GM12891 (cell line): ENCODE results near the gene HDAC11. TPM values are rescaled to one million over a fixed set of nuclear protein-coding genes. Genes with fewer than 3 reads are reported as not detected.
"Not testable (repeated sequence)": the region's sequence is repeated elsewhere in the genome, so short reads cannot be mapped to it uniquely, and the experiment has no call there.

Source experiments
- DNase-seq: peaks from one replicate; pipeline ENCODE4 v3.0.0; 2011; ENCODE audit warnings: low spot score; ENCODE audit not compliant: insufficient read length
- FAIRE-seq: peaks from 2 replicates; lab custom pipeline; 2011; peaks lifted over from hg19 to GRCh38; lab: Jason Lieb, UNC
- PAX5 ChIP-seq: IDR thresholded peaks from 2 replicates; pipeline ENCODE4 v1.6.1; 2011; ENCODE audit warnings: low read length, moderate library complexity, mild to moderate bottlenecking; ENCODE audit not compliant: insufficient read depth, severe bottlenecking
- POLR2A ChIP-seq: IDR thresholded peaks from 2 replicates; pipeline ENCODE4 v1.6.1; 2011; ENCODE audit warnings: low read depth, low read length, control low read depth
- POLR2AphosphoS5 ChIP-seq: IDR thresholded peaks from 2 replicates; pipeline ENCODE4 v1.6.1; 2011; ENCODE audit warnings: low read depth, low read length, control low read depth
- POU2F2 ChIP-seq: IDR thresholded peaks from 2 replicates; pipeline ENCODE4 v1.6.1; 2011; ENCODE audit warnings: low read depth, mild to moderate bottlenecking, control low read depth, low read length, moderate library complexity
- SPI1 ChIP-seq: IDR thresholded peaks from 2 replicates; pipeline ENCODE4 v1.6.1; 2011; ENCODE audit warnings: low read depth, low read length, control low read depth
- TAF1 ChIP-seq: IDR thresholded peaks from 2 replicates; pipeline ENCODE4 v1.6.1; 2011; ENCODE audit warnings: low read depth, low read length, control low read depth
- polyA plus RNA-seq: library from polyadenylated mRNA; unstranded; fragments of >200 nt; gene quantifications from one replicate; pipeline ENCODE4 v1.2.1, GENCODE V29; 2012; ENCODE audit warnings: low read depth, missing spikeins, inconsistent platforms; ENCODE audit not compliant: missing spikeins

The HDAC11 gene, protein sequence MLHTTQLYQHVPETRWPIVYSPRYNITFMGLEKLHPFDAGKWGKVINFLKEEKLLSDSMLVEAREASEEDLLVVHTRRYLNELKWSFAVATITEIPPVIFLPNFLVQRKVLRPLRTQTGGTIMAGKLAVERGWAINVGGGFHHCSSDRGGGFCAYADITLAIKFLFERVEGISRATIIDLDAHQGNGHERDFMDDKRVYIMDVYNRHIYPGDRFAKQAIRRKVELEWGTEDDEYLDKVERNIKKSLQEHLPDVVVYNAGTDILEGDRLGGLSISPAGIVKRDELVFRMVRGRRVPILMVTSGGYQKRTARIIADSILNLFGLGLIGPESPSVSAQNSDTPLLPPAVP
- 0.94 TPM for polyA plus RNA-seq

GRCh38 chr3:13479582-13480339 is at the start of gene HDAC11:
TSS of gene HDAC11 (plus strand) at chr3:13480306. CDS start at chr3:13480348, 42 bp downstream.
- DNase-seq (peak; percentile 100), FAIRE-seq (peak; percentile 97)
- TF ChIP-seq POU2F2: peak; percentile 69; the same call in 1 of the 2 replicates
- no peak for TF ChIP-seq PAX5

- not testable (repeated sequence) for DNase-seq, FAIRE-seq
Observed at GRCh38 chr3:13430411-13430875, 49.7 kb upstream of the HDAC11 start.

GRCh38 chr3:13432093-13432492 is 48.0 kb upstream of the HDAC11 start:
- no peak for TF ChIP-seq PAX5
- TF ChIP-seq POLR2AphosphoS5: no peak
- DNase-seq (no peak), FAIRE-seq (no peak)

GRCh38 chr3:13433912-13434311 is 46.2 kb upstream of the HDAC11 start:
- no peak for DNase-seq
- FAIRE-seq: no peak
- no peak for TF ChIP-seq SPI1
- no peak for TF ChIP-seq POU2F2
- TF ChIP-seq TAF1: no peak
- TF ChIP-seq POLR2A: no peak
- TF ChIP-seq POLR2AphosphoS5: no peak
- TF ChIP-seq PAX5: no peak

- FAIRE-seq, DNase-seq: not testable (repeated sequence)
Observed at GRCh38 chr3:13436213-13436612, 43.9 kb upstream of the HDAC11 start.

- FAIRE-seq (no peak), DNase-seq (no peak)
- TF ChIP-seq POLR2AphosphoS5: no peak
Observed at GRCh38 chr3:13440204-13440817, 39.8 kb upstream of the HDAC11 start.

- not testable (repeated sequence) for FAIRE-seq, DNase-seq
Observed at GRCh38 chr3:13442882-13443281, 37.2 kb upstream of the HDAC11 start.

- DNase-seq (no peak), FAIRE-seq (no peak)
- no peak for TF ChIP-seq TAF1
- no peak for TF ChIP-seq SPI1
- TF ChIP-seq POU2F2: no peak
- no peak for TF ChIP-seq POLR2A
- TF ChIP-seq POLR2AphosphoS5: no peak
- no peak for TF ChIP-seq PAX5
Observed at GRCh38 chr3:13451301-13451673, 28.8 kb upstream of the HDAC11 start.

- no peak for DNase-seq
- FAIRE-seq: no peak
- no peak for TF ChIP-seq POU2F2
- TF ChIP-seq PAX5: no peak
- no peak for TF ChIP-seq POLR2AphosphoS5
- no peak for TF ChIP-seq SPI1
Observed at GRCh38 chr3:13452490-13453335, 27.4 kb upstream of the HDAC11 start.

DNA sequence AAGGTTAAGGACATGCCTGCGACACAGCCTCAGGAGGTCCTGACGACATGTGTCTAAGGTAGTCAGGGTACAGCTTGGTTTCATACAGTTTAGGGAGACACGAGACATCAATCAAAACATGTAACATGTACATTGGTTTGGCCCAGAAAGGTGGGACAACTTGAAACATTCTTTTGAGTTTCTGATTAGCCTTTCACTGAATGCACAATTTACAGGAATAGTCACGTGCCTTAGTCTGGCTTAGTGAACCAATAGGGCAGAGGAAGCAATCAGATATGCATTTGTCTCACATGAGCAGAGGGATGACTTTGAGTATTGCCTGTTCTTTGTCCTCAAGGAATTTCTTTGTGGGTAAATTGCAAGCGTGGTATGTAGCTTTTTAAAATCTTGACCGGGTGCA is 24.5 kb upstream of the HDAC11 start:
- FAIRE-seq (no peak), DNase-seq (no peak)
- TF ChIP-seq POU2F2: no peak
- TF ChIP-seq TAF1: no peak
- TF ChIP-seq POLR2A: no peak
- TF ChIP-seq SPI1: no peak
